ENCODE measurements around the gene AP5B1.
"Not testable (repeated sequence)": the region's sequence is repeated elsewhere in the genome, so short reads cannot be mapped to it uniquely, and the experiment has no call there.

The AP5B1 gene

GRCh38 chr11:65767406-65767805 lies 13.4 kb downstream of the AP5B1 start:
- no peak for DNase-seq (ENCODE audit: low spot score)

GRCh38 chr11:65766535-65766934 lies 14.2 kb downstream of the AP5B1 start:
- DNase-seq (ENCODE audit: low spot score), result no peak

DNA sequence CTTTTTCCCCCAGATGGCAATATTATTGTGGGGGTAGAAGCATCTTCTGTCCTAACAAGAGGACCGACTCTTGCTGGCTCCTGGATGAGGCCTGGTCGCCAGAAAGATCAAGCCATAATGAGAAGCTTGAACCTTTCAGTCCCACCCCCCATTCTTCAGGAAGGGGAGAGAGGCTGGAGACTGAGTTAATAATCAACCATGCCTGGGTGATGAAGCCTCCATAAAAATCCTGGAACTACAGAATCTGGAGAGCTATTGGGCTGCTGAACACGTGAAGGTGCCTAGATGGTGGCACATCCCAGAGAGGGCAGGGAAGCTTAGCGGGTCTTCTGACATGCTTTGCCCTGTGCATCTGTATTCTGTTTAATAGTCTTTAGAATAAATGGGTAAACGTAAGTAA lies 16.3 kb downstream of the AP5B1 start:
- DNase-seq (ENCODE audit: low spot score), result no peak

DNA sequence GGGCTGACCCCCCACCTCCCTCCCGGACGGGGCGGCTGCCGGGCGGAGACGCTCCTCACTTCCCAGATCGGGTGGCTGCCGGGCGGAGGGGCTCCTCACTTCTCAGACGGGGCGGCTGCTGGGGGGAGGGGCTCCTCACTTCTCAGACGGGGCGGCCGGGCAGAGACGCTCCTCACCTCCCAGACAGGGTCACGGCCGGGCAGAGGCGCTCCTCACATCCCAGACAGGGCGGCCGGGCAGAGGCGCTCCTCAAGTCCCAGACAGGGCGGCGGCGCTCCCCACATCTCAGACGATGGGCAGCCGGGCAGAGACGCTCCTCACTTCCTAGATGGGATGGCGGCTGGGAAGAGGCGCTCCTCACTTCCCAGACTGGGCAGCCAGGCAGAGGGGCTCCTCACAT lies 18.0 kb downstream of the AP5B1 start:
- not testable (repeated sequence) for DNase-seq (ENCODE audit: low spot score)

- DNase-seq (ENCODE audit: low spot score), result not testable (repeated sequence)
These were observed 18.6 kb downstream of the AP5B1 start for GRCh38 chr11:65762169-65762568.

DNA sequence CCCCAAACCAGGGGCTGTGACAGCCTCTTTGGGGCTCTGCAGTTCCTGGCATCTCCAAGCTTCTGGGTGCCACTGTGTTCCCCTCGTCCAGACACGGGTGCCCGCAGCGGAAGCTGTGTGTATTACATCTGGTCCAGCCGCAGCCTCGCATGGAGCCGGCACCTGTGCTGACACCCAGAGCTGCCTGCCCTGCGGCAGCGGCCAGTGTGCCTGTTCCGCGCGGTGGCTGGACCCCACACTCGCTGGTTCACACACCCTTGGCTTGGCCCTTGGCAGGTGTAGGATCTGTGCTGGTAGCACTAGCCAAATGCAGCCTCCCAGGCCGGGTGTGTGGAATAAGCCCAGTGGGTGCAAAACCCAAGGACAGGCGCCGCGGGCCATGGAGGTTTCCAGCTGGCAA lies 35.7 kb downstream of the AP5B1 start:
- DNase-seq (ENCODE audit: low spot score), result no peak

GRCh38 chr11:65744699-65745042 lies 36.1 kb downstream of the AP5B1 start:
- DNase-seq (ENCODE audit: low spot score), result no peak

- DNase-seq (ENCODE audit: low spot score), result peak; percentile 58
These were observed 36.6 kb downstream of the AP5B1 start for GRCh38 chr11:65744026-65744698.

DNA sequence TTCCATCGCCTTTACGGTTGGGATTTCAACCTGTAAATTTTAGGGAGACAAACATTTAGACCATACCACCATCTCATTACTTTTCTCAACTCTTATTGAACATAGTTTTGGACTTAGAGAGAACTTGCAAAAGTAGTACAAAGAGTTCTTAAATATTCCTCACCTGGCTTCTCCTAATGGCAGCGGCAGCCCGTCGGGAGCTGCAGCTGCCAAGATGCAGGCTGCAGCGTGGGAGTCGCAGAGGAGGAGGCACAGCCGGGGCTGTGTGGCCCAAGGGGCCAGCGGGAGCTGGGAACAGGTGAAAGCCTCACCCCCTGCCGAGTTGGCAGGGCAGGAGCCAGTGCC lies 37.1 kb downstream of the AP5B1 start:
- DNase-seq (ENCODE audit: low spot score), result no peak

DNA sequence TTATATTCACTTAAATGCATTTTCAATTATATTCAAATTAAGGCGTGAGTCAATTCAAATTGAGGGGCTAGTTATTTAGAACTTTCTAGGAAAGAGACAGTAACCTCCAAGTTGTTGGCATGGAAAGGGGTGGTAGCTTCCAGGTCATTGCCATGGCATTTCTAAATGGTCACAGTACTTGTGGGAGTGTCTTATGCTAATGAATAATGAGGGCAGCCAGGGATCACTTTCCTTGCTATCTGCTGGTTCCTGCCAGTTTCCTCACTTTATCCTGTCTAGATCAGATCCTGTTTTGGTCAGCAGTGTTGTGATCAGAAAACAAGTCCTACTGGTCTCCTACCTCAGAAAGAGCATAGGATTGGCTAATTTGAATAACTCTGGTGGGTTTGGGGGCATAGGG lies 38.4 kb downstream of the AP5B1 start:
- no peak for DNase-seq (ENCODE audit: low spot score)

GRCh38 chr11:65741185-65741584 lies 39.6 kb downstream of the AP5B1 start:
- no peak for DNase-seq (ENCODE audit: low spot score)

GRCh38 chr11:65739022-65739421 lies 41.8 kb downstream of the AP5B1 start:
- no peak for DNase-seq (ENCODE audit: low spot score)

DNA sequence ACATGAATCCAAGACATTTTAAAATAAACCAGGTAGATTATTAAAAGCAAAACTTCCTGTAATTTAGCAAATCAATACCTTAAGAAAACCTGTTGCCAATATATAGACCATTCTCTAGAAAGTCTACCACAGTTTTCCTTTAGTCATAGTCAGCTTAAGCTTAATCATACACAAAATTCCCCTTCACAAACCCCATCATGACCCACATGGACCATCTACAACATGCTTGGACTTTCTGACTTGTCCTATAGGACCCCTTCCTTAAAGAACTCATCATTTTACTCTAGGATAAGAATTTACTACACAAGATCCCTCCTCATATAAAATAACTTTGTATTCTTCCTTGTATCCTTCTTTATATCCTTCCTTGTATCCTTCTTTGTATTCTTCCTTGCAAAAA lies 44.0 kb downstream of the AP5B1 start:
- no peak for DNase-seq (ENCODE audit: low spot score)

DNA sequence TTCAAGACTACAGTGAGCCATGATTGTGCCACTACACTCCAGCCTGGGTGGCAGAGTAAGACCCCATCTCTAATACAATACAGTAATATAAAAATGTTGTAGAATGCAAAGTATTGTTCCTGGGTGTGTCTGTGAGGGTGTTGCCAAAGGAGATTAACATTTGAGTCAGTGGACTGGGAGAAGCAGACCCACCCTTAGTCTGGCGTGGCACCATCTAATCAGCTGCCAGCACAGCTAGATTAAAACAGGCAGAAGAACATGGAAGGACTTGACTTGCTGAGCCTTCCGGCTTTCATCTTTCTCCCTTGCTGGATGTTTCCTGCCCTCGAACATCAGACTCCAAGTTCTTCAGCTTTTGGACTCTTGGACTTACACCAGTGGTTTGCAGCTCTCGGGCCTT lies 45.7 kb downstream of the AP5B1 start:
- DNase-seq (ENCODE audit: low spot score), result not testable (repeated sequence)

- no peak for DNase-seq (ENCODE audit: low spot score)
These were observed 50.3 kb downstream of the AP5B1 start for GRCh38 chr11:65730461-65730860.

DNA sequence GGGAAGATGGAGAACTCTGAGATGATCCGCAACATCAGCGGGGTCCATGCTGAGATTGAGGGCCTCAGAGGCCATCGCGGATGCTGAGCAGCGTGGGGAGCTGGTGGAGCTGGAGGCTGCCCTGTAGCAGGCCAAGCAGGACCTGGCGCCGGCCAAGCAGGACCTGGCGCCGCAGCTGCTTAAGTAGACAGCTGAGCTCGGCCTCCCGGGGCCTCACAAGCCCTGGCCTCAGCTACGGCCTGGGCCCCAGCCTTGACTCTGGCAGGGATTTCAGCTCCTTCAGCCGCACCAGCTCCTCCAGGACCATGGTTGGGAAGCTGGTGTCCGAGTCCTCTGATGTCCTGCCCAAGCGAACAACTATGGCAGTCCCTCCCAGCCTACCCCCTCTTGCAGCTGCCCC lies 52.9 kb downstream of the AP5B1 start:
- DNase-seq (ENCODE audit: low spot score), result no peak

GRCh38 chr11:65726660-65727059 lies 54.1 kb downstream of the AP5B1 start:
- DNase-seq (ENCODE audit: low spot score), result no peak
